HFFc6 (cell line): ENCODE data around the gene RIPOR3. TPM values are rescaled to one million over a fixed set of nuclear protein-coding genes. Genes with fewer than 3 reads are reported as not detected.

Source experiments
- DNase-seq: peaks from one replicate; pipeline ENCODE4 v3.0.0-alpha.2; 2018
- H3K27ac Mint-ChIP-seq: 2 replicates; pipeline ENCODE4 v1.8.0; 2020; ENCODE audit warnings: mild to moderate bottlenecking, mixed read lengths
- H3K27me3 Mint-ChIP-seq: 2 replicates; pipeline ENCODE4 v1.8.0; 2021; ENCODE audit warnings: mild to moderate bottlenecking, moderate library complexity, mixed read lengths; ENCODE audit not compliant: insufficient read depth
- H3K36me3 Mint-ChIP-seq: 2 replicates; pipeline ENCODE4 v1.8.0; 2021; ENCODE audit warnings: low read depth, mixed read lengths
- H3K4me1 Mint-ChIP-seq: 2 replicates; pipeline ENCODE4 v1.8.0; 2020; ENCODE audit warnings: low read depth, mixed read lengths
- H3K4me3 Mint-ChIP-seq: 2 replicates; pipeline ENCODE4 v1.8.0; 2020; ENCODE audit warnings: mild to moderate bottlenecking, moderate library complexity, mixed read lengths
- H3K9me3 Mint-ChIP-seq: 2 replicates; pipeline ENCODE4 v1.8.0; 2020; ENCODE audit warnings: mild to moderate bottlenecking, mixed read lengths
- total RNA-seq, 6 experiments: library from RNA; stranded (reverse); fragmentation: NEBNext Ultra II Directional; extraction: Animal tissue kit (Norgen Biotek cat#: 25700); gene quantifications; 2 replicates in 1 of 6; 3 replicates in 5 of 6; pipeline ENCODE4 v1.2.3, GENCODE V29; 2021
- TF ChIP-seq, protein P1 (sequence below): fragments of 200-600 bp; sonication (generic); IDR thresholded peaks from 2 replicates; pipeline ENCODE4 v1.5.0; 2021; ENCODE audit warnings: antibody characterized with exemption, mild to moderate bottlenecking

Gene RIPOR3
- total RNA-seq, 6 experiments from 2014 or later: 0.07 to 0.25 (median 0.11) TPM

GRCh38 chr20:50686821-50687220, 4.5 kb downstream of the RIPOR3 start:
- Mint-ChIP-seq H3K27ac (no peak overlapping the region), H3K36me3 (no peaks in the 10 kb centered on the region), H3K9me3 (no peaks in the 10 kb centered on the region), H3K27me3 (peaks cover 2% of the 10 kb centered on the region; the same call in 1 of the 2 replicates), H3K4me3 (no peak overlapping the region), H3K4me1 (peaks cover 20% of the 10 kb centered on the region)
- TF ChIP-seq, protein P1, sequence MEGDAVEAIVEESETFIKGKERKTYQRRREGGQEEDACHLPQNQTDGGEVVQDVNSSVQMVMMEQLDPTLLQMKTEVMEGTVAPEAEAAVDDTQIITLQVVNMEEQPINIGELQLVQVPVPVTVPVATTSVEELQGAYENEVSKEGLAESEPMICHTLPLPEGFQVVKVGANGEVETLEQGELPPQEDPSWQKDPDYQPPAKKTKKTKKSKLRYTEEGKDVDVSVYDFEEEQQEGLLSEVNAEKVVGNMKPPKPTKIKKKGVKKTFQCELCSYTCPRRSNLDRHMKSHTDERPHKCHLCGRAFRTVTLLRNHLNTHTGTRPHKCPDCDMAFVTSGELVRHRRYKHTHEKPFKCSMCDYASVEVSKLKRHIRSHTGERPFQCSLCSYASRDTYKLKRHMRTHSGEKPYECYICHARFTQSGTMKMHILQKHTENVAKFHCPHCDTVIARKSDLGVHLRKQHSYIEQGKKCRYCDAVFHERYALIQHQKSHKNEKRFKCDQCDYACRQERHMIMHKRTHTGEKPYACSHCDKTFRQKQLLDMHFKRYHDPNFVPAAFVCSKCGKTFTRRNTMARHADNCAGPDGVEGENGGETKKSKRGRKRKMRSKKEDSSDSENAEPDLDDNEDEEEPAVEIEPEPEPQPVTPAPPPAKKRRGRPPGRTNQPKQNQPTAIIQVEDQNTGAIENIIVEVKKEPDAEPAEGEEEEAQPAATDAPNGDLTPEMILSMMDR: no peak
- no peak for DNase-seq

DNA sequence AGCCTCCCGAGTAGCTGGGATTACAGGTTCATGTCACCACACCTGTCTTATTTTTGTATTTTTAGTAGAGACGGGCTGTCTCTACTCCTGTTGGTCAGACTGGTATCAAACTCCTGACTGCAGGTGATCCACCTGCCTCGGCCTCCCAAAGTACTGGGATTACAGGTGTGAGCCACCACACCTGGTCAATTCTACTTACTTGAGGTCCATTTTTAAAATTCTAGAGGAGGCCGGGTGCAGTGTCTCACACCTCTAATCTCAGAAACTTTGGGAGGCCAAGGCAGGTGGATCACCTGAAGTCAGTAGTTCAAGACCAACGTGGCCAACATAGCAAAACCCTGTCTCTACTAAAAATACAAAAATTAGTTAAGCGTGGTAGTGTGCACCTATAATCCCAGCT, 7.8 kb downstream of the RIPOR3 start:
- DNase-seq: no peak
- TF ChIP-seq, protein P1: no peak
- no peaks in the 10 kb centered on the region for H3K9me3 Mint-ChIP-seq
- no peaks in the 10 kb centered on the region for H3K27me3 Mint-ChIP-seq
- H3K4me3 Mint-ChIP-seq: no peak overlapping the region
- H3K36me3 Mint-ChIP-seq: no peaks in the 10 kb centered on the region
- H3K27ac Mint-ChIP-seq: no peak overlapping the region
- H3K4me1 Mint-ChIP-seq: peaks cover 5% of the 10 kb centered on the region; the same call in 1 of the 2 replicates

- Mint-ChIP-seq H3K27ac (no peak overlapping the region), H3K36me3 (no peaks in the 10 kb centered on the region), H3K27me3 (no peaks in the 10 kb centered on the region), H3K9me3 (no peaks in the 10 kb centered on the region), H3K4me1 (peaks cover 5% of the 10 kb centered on the region; the same call in 1 of the 2 replicates), H3K4me3 (no peak overlapping the region)
- TF ChIP-seq, protein P1: no peak
- DNase-seq: no peak
Measured at GRCh38 chr20:50682947-50683530, 8.3 kb downstream of the RIPOR3 start.

DNA sequence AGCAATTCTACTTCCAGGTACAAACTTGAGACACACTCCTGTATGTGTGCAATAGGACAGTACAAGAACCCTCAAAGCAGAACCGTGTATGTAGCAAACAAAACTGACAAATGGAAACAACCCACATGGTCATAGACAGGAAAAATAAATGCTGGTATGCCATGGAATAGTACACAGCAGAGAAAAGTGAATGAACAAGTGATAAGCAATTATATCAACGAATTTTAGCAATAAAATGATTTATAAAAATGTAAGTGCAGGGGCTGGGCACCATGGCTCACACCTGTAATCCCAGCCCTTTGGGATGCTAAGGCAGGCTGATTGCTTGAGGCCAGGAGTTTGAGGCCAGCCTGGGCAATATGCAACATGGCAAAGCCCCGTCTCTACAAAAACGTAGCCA, 9.3 kb downstream of the RIPOR3 start:
- Mint-ChIP-seq H3K36me3 (no peaks in the 10 kb centered on the region), H3K27ac (no peak overlapping the region), H3K27me3 (no peaks in the 10 kb centered on the region), H3K9me3 (no peaks in the 10 kb centered on the region), H3K4me3 (no peak overlapping the region), H3K4me1 (peaks cover 5% of the 10 kb centered on the region; the same call in 1 of the 2 replicates)
- TF ChIP-seq, protein P1: no peak
- no peak for DNase-seq

- Mint-ChIP-seq H3K9me3 (no peaks in the 10 kb centered on the region), H3K27ac (no peak overlapping the region), H3K27me3 (no peaks in the 10 kb centered on the region), H3K4me3 (no peak overlapping the region), H3K4me1 (peaks cover 5% of the 10 kb centered on the region; the same call in 1 of the 2 replicates), H3K36me3 (no peaks in the 10 kb centered on the region)
- TF ChIP-seq, protein P1: no peak
- no peak for DNase-seq
Measured at GRCh38 chr20:50681359-50682064, 9.8 kb downstream of the RIPOR3 start.
